A549 (cell line): ENCODE measurements around the gene MORC3. TPM values are rescaled to one million over a fixed set of nuclear protein-coding genes. Genes with fewer than 3 reads are reported as not detected.

ENCODE experiments used
- ATAC-seq, 2 experiments: fragments of 200-7000 bp in 1 of 2; fragments of >200 bp in 1 of 2; cut with Nextera tagmentation in 1 of 2; cut with Tn5 transposase in 1 of 2; 3 replicates each; pipeline versions ENCODE4 v1.8.0 to v1.9.1; 2018 to 2020; ENCODE audit warnings: mild to moderate bottlenecking in 1 of 2, moderate library complexity in 1 of 2
- CTCF ChIA-PET: fragments of 300-600 bp; sonication (Branson Sonifier 250); formaldehyde crosslinking; extraction: SDS; loops from one replicate; lab custom pipeline; 2021; ENCODE audit warnings: antibody characterized with exemption, inconsistent platforms; lab: Yijun Ruan, JAX
- POLR2A ChIA-PET: fragments of 350-600 bp; formaldehyde crosslinking; extraction: SDS; loops from one replicate; lab custom pipeline; 2021; ENCODE audit warnings: antibody characterized with exemption, inconsistent platforms; lab: Yijun Ruan, JAX
- DNase-seq, 2 experiments: peaks; one replicate each; pipeline versions ENCODE4 v3.0.0 to v3.0.0-alpha.2; 2011 to 2016; ENCODE audit warnings: low read depth in 1 of 2, low spot score in 1 of 2
- FAIRE-seq: peaks from 2 replicates; lab custom pipeline; 2011; peaks lifted over from hg19 to GRCh38; lab: Jason Lieb, UNC
- H3K27ac ChIP-seq, 2 experiments: fragments of >200 bp; sonication (Bioruptor Twin); formaldehyde crosslinking; 3 replicates each; pipeline ENCODE4 v1.5.1; 2016 to 2017
- H3K4me1 ChIP-seq: fragments of >200 bp; sonication (Bioruptor Twin); formaldehyde crosslinking; 3 replicates; pipeline ENCODE4 v1.6.1; 2016
- H3K4me2 ChIP-seq: fragments of >200 bp; sonication (Bioruptor Twin); formaldehyde crosslinking; 3 replicates; pipeline ENCODE4 v1.6.1; 2016
- H3K4me3 ChIP-seq: fragments of >200 bp; sonication (Bioruptor Twin); formaldehyde crosslinking; 3 replicates; pipeline ENCODE4 v1.5.1; 2016
- H3K9me3 ChIP-seq: fragments of >200 bp; sonication (Bioruptor Twin); formaldehyde crosslinking; 3 replicates; pipeline ENCODE4 v1.6.1; 2016
- CBX2 ChIP-seq: fragments of 200-600 bp; sonication (generic); IDR thresholded peaks from 2 replicates; pipeline ENCODE4 v1.6.1; 2016; ENCODE audit warnings: low read depth, mild to moderate bottlenecking, borderline replicate concordance
- CHD2 ChIP-seq: fragments of 150-350 bp; IDR thresholded peaks from 2 replicates; pipeline ENCODE4 v1.6.1; 2014; ENCODE audit warnings: low read length; ENCODE audit not compliant: partially characterized antibody
- CHD4 ChIP-seq: fragments of 200-600 bp; sonication (generic); IDR thresholded peaks from 2 replicates; pipeline ENCODE4 v1.6.1; 2016; ENCODE audit warnings: antibody characterized with exemption, mild to moderate bottlenecking, borderline replicate concordance
- FOXS1 ChIP-seq: fragments of 250-450 bp; sonication (Bioruptor Pico); IDR thresholded peaks from 2 replicates; pipeline ENCODE4 v1.5.0; 2020; ENCODE audit warnings: mild to moderate bottlenecking, moderate library complexity
- HDAC2 ChIP-seq: fragments of 200-600 bp; sonication (generic); IDR thresholded peaks from 2 replicates; pipeline ENCODE4 v1.6.1; 2016
- HEYL ChIP-seq: fragments of 250-450 bp; sonication (Bioruptor Pico); IDR thresholded peaks from 2 replicates; pipeline ENCODE4 v1.8.0; 2021; ENCODE audit warnings: mild to moderate bottlenecking, moderate library complexity
- HOXA7 ChIP-seq: fragments of 250-450 bp; sonication (Bioruptor Pico); IDR thresholded peaks from 2 replicates; pipeline ENCODE4 v1.5.0; 2020; ENCODE audit warnings: mild to moderate bottlenecking, moderate library complexity
- NFE2L2 ChIP-seq: fragments of 150-350 bp; conservative IDR thresholded peaks from 2 replicates; pipeline ENCODE4 v1.6.1; 2014; ENCODE audit warnings: low read length
- RARB ChIP-seq: fragments of 250-450 bp; sonication (Bioruptor Pico); IDR thresholded peaks from 2 replicates; pipeline ENCODE4 v1.8.0; 2021; ENCODE audit warnings: mild to moderate bottlenecking, moderate library complexity
- ZC3H11A ChIP-seq: fragments of 450-650 bp; IDR thresholded peaks from 2 replicates; pipeline ENCODE4 v1.6.1; 2014; ENCODE audit warnings: antibody characterized with exemption, mild to moderate bottlenecking
- WGBS: methylation state at CpG from one replicate; pipeline ENCODE4 v1.1.6; 2017; ENCODE audit errors: missing lambda C conversion rate; 5-methylcytosine and 5-hydroxymethylcytosine counted together
- polyA plus RNA-seq, 4 experiments: library from polyadenylated mRNA; depleted of rRNA in 3 of 4; stranded (reverse); fragments of >200 nt; fragmentation: RNase III in 1 of 4; extraction: RNeasy Plus Mini Kit Qiagen cat#74134 plus additional on column Dnase treatment in 1 of 4; gene quantifications; 2 replicates in 3 of 4; 3 replicates in 1 of 4; pipeline ENCODE4 v1.2.3, GENCODE V29; 2011 to 2017
- small RNA-seq, 6 experiments: library from RNA; depleted of rRNA; stranded (forward); fragments of <200 nt; gene quantifications; one replicate each; pipeline ENCODE3, GENCODE V24; 2012

Gene MORC3
- polyA plus RNA-seq, 2 of the 4 experiments (the other 2 are of a cell fraction), result 9.7 to 21.5 TPM

DNA sequence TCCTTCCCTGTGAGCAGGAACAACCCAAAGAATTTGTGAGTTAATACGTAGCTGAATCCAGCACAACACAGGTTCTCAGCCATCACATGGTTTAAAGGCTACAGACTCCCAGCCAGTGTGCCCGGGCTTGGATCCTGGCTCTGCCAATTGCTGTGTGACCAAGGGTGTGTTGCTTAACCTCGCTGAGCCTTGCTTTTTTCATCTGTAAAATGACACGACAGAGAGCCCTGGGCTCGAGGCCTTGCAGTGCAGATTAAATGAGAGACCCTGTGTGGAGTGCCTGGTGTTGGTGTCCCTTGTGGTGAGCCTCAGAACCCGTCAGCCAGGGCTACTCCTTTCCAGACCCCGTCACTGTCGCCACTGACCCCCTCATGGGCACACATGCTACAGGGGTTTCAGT, 104.6 kb downstream of the MORC3 start (continued):
- TF ChIP-seq CHD4, result no peak
- TF ChIP-seq HEYL, result no peak
- no peak for TF ChIP-seq CHD2
- no peak for TF ChIP-seq FOXS1 (CRISPR knock-in tag)
- TF ChIP-seq CBX2, result no peak
- TF ChIP-seq HDAC2, result no peak
- TF ChIP-seq ZC3H11A, result no peak
- no peak for TF ChIP-seq NFE2L2
- TF ChIP-seq HOXA7, result no peak

- no peak for ATAC-seq
- H3K4me3 ChIP-seq, result no peak overlapping the region
- H3K27ac ChIP-seq, result peak overlapping the region in 1 of 2 experiments; percentile 52; a peak in 1 of 6 replicates
- FAIRE-seq, result no peak
- H3K4me2 ChIP-seq, result no peak overlapping the region
- ChIA-PET CTCF (interaction anchor here (0.6 to 1.3 kb wide), 5 partner anchors 15 to 510 kb away, joined by 3 read pairs; no protein-coding TSS in a partner anchor), POLR2A (no interaction called here)
- no peaks in the 10 kb centered on the region for H3K9me3 ChIP-seq
- TF ChIP-seq RARB, result no peak
- H3K4me1 ChIP-seq, result peaks cover 21% of the 10 kb centered on the region
- 91% methylated on average over 7 of the region's 9 CpGs for WGBS
- DNase-seq, result no peak
These were observed 105.3 kb downstream of the MORC3 start for GRCh38 chr21:36425286-36425685.

Small RNA genes within 50 kb of the gene (small RNA-seq; reads per million reads assigned to genes)
- gene ATP5MFP1, result 0 to 0.35 (median 0) reads per million in 6 experiments

Other genes with a start within 250 kb of the MORC3 start
- gene CBR3, start 185.1 kb upstream of the MORC3 start, polyA plus RNA-seq (2011; rRNA removed), result 5.2 and 6.1 TPM in 2 replicates
- 5.9 to 6.5 TPM (median 6.5 TPM) in 3 replicates for gene CBR3, start 185.1 kb upstream of the MORC3 start, polyA plus RNA-seq (2017; fragmentation: RNase III; extraction: RNeasy Plus Mini Kit Qiagen cat#74134 plus additional on column Dnase treatment)
- 3.5 and 4.5 TPM in 2 replicates for gene DOP1B, start 163.4 kb upstream of the MORC3 start, polyA plus RNA-seq (2011; rRNA removed)
- 2.8 to 3.8 TPM (median 3.0 TPM) in 3 replicates for gene DOP1B, start 163.4 kb upstream of the MORC3 start, polyA plus RNA-seq (2017; fragmentation: RNase III; extraction: RNeasy Plus Mini Kit Qiagen cat#74134 plus additional on column Dnase treatment)
- gene CHAF1B, start 65.2 kb downstream of the MORC3 start, polyA plus RNA-seq (2011; rRNA removed), result 12.6 and 16.9 TPM in 2 replicates
- gene CHAF1B, start 65.2 kb downstream of the MORC3 start, polyA plus RNA-seq (2017; fragmentation: RNase III; extraction: RNeasy Plus Mini Kit Qiagen cat#74134 plus additional on column Dnase treatment), result 12.9 to 13.3 TPM (median 13.3 TPM) in 3 replicates
- not detected in 2 replicates for gene CLDN14, start 159.9 kb downstream of the MORC3 start, polyA plus RNA-seq (2011; rRNA removed)
- 0.05 TPM in 1 of 3 replicates, not detected in the others for gene CLDN14, start 159.9 kb downstream of the MORC3 start, polyA plus RNA-seq (2017; fragmentation: RNase III; extraction: RNeasy Plus Mini Kit Qiagen cat#74134 plus additional on column Dnase treatment)